Urinary bladder (tissue), 4 donors: ENCODE measurements around the gene USP33. TPM values are rescaled to one million over a fixed set of nuclear protein-coding genes. Genes with fewer than 3 reads are reported as not detected.
"Not testable (repeated sequence)": the region's sequence is repeated elsewhere in the genome, so short reads cannot be mapped to it uniquely, and the experiment has no call there.

Experiments
- DNase-seq: peaks from one replicate; pipeline ENCODE4 v3.0.0-alpha.2; 2015; ENCODE audit errors: extremely low spot score
- H3K27ac ChIP-seq: one replicate; pipeline ENCODE4 v1.5.1; 2013; ENCODE audit warnings: low read depth, mild to moderate bottlenecking, moderate library complexity
- H3K36me3 ChIP-seq: one replicate; pipeline ENCODE4 v1.6.1; 2013; ENCODE audit warnings: mild to moderate bottlenecking, moderate library complexity; ENCODE audit not compliant: insufficient read depth
- H3K4me1 ChIP-seq: one replicate; pipeline ENCODE4 v1.6.1; 2013; ENCODE audit warnings: mild to moderate bottlenecking, moderate library complexity; ENCODE audit not compliant: insufficient read depth
- H3K4me3 ChIP-seq: one replicate; pipeline ENCODE4 v1.5.1; 2013; ENCODE audit warnings: low read depth, low read length
- WGBS: extraction: QIAGEN DNeasy Blood & Tissue Kit; methylation state at CpG from one replicate; pipeline ENCODE4 v1.1.7; 2013; 5-methylcytosine and 5-hydroxymethylcytosine counted together
- polyA plus RNA-seq: library from polyadenylated mRNA; stranded (reverse); fragments of 200-250 nt; gene quantifications from one replicate; pipeline ENCODE4 v1.2.3, GENCODE V29; 2013
- total RNA-seq: library from RNA; depleted of rRNA; stranded (reverse); fragments of >200 nt; gene quantifications from one replicate; pipeline ENCODE4 v1.2.3, GENCODE V29; 2014
- donor health status: healthy with polysubstance abuse.
- donor health status: healthy.

The USP33 gene
- total and polyA plus RNA-seq, 2 donors = 26.9 to 193 TPM

DNA sequence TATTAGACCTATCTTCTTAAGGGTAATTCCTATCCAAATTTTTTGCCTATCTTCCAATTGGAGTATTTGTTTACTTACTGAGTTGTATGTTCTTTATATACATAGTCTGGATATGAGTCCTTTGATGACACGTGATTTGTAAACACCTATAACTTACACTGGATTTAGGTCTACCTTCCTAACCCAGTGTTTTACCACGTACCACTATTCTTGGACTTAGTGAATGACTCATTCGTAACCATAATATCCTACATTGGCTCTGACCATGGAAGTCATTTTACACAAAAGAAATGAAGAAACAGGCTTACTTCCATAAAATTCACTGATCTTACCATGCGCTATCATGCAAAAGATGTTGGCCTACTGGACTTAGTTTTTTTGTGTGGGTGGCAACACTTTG lies 53.3 kb downstream of the USP33 start:
- no peak for DNase-seq
- H3K4me1 ChIP-seq = no peaks in the 10 kb centered on the region
- H3K4me3 ChIP-seq = no peak overlapping the region
- peaks cover 11% of the 10 kb centered on the region for H3K36me3 ChIP-seq
- no peak overlapping the region for H3K27ac ChIP-seq
- WGBS = 93% methylated on average over 4 of the region's 4 CpGs

DNA sequence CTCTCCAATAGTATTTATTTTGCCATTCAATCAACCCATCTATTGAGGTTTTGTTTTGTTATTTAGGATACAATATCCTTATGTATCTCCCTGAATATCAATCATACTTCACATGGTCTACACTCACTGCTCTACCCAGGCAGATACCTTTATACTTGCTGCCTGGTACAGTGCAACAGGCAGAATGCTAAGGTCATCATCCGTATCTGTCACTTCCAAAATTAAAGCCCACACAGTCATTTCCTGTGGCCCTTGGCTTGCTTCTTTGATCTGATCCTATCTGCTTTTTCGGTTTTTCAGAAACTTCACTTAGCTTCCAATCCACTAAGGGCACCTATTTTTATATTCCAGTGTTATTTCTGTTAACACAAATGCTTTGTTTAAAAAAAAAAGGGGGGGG lies 54.9 kb downstream of the USP33 start:
- Histone ChIP-seq H3K4me1 (no peaks in the 10 kb centered on the region), H3K36me3 (peaks cover 8% of the 10 kb centered on the region), H3K27ac (no peak overlapping the region), H3K4me3 (no peak overlapping the region)
- no peak for DNase-seq
- WGBS = 71% methylated on average over 2 of the region's 2 CpGs

DNA sequence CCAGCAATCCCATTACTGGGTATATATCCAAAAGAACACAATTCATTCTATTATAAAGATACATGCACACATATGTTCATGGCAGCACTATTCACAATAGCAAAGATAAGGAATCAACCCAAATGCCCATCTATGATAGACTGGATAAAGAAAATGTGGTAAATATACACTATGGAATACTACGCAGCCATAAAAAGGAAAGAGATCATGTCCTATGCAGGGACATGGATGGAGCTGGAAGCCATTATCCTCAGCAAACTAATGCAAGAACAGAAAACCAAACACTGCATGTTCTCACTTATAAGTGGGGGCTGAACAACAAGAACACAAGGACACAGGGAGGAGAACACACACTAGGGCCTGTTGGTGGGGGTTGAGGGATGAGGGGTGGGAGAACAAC lies 60.0 kb downstream of the USP33 start:
- H3K4me1 ChIP-seq, H3K36me3 ChIP-seq, H3K27ac ChIP-seq, DNase-seq, H3K4me3 ChIP-seq: not testable (repeated sequence)
- WGBS = 98% methylated on average over 1 of the region's 1 CpG

DNA sequence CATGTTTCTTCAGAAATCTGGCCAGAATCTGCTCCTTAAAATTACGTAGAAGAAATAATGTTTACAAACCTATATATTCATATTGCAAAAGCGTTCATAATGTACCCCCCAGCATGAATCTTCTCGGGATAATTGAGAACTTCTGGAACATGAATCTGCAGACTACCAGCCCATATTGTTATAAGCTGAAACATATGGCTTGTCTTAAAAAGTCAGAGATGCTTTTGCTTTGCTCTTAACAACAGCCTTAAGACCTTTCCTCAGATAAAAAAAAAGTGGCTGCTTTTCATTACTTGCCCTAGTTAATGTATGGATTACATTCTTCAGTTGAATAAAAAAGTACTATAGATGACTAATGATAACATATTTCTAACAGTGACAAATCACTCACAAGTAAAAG lies 62.2 kb downstream of the USP33 start:
- WGBS = 78% methylated on average over 3 of the region's 3 CpGs
- Histone ChIP-seq H3K36me3 (no peaks in the 10 kb centered on the region), H3K27ac (no peak overlapping the region)

DNA sequence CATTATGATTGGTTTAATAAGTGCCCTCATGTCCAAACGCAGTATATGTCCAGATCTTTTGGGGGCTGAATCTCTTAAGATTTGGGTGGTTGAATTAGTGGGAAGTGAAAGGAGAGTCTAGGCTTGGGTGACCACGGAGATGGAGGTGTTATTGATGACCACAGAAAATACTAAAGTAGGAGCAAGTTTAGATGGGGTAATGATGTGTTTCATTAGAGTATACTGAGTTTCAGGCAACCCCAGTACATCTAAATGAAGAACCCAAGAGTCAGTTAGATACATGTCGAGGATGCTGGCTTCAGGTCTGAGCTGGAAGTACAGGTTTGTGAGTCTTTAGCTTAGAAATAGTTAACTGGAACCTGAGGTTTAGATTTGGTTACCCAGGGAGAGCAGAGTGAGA lies 70.7 kb downstream of the USP33 start:
- H3K27ac ChIP-seq = no peak overlapping the region
- DNase-seq = no peak
- H3K36me3 ChIP-seq = no peaks in the 10 kb centered on the region
- no peak overlapping the region for H3K4me3 ChIP-seq
- WGBS = 91% methylated on average over 3 of the region's 3 CpGs
- H3K4me1 ChIP-seq = no peaks in the 10 kb centered on the region

More for the DNA sequence above, 62.2 kb downstream of the USP33 start:
- no peak for DNase-seq
- H3K4me1 ChIP-seq = no peaks in the 10 kb centered on the region
- no peak overlapping the region for H3K4me3 ChIP-seq

DNA sequence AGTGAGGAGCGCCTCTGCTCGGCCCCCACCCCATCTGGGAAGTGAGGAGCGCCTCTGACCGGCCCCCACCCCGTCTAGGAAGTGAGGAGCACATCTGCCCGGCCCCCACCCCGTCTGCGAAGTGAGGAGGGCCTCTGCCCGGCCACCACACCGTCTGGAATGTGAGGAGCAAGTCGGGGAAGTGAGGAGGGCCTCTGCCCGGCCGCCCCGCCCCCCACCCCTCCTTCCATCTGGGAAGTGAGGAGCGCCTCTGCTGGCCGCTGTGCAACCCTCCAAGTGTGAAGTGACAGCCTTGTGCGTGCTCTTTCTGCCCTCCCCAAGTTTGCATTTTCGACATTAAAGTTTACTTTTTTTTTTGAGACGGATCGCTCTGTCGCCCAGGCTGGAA lies 72.1 kb downstream of the USP33 start:
- no peak for DNase-seq
- WGBS = 24% methylated on average over 21 of the region's 21 CpGs
- H3K36me3 ChIP-seq = no peaks in the 10 kb centered on the region
- H3K4me1 ChIP-seq = no peaks in the 10 kb centered on the region
- no peak overlapping the region for H3K4me3 ChIP-seq
- no peak overlapping the region for H3K27ac ChIP-seq

DNA sequence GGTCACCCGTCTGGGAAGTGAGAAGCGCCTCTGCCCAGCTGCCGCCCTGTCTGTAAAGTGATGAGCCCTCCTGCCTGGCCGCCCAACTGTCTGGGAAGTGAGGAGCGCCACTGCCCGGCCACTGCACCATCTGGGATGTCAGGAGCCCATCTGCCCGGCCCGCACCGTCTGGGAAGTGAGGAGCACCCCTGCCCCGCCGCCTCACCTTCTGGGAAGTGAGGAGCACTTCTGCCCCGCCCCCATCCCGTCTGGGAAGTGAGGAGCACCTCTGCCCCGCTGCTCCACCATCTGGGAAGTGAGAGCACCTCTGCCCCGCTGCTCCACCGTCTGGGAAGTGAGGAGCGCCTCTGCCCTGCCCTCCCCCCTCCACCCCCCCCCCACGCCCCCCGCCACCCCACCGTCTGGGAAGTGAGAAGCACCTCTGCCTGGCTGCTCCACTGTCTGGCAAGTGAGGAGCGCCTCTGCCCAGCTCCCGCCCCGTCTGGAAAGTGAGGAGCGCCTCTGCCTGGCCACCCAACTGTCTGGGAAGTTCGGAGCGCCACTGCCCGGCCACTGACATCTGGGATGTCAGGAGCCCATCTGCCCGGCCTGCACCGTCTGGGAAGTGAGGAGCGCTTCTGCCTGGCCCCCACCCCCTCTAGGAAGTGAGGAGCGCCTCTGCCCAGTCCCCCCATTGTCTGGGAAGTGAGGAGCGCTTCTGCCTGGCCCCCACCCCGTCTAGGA lies 72.7 kb downstream of the USP33 start:
- Histone ChIP-seq H3K4me1 (no peaks in the 10 kb centered on the region), H3K27ac (no peak overlapping the region), H3K36me3 (no peaks in the 10 kb centered on the region), H3K4me3 (no peak overlapping the region)
- WGBS = 84% methylated on average over 33 of the region's 33 CpGs
- no peak for DNase-seq

DNA sequence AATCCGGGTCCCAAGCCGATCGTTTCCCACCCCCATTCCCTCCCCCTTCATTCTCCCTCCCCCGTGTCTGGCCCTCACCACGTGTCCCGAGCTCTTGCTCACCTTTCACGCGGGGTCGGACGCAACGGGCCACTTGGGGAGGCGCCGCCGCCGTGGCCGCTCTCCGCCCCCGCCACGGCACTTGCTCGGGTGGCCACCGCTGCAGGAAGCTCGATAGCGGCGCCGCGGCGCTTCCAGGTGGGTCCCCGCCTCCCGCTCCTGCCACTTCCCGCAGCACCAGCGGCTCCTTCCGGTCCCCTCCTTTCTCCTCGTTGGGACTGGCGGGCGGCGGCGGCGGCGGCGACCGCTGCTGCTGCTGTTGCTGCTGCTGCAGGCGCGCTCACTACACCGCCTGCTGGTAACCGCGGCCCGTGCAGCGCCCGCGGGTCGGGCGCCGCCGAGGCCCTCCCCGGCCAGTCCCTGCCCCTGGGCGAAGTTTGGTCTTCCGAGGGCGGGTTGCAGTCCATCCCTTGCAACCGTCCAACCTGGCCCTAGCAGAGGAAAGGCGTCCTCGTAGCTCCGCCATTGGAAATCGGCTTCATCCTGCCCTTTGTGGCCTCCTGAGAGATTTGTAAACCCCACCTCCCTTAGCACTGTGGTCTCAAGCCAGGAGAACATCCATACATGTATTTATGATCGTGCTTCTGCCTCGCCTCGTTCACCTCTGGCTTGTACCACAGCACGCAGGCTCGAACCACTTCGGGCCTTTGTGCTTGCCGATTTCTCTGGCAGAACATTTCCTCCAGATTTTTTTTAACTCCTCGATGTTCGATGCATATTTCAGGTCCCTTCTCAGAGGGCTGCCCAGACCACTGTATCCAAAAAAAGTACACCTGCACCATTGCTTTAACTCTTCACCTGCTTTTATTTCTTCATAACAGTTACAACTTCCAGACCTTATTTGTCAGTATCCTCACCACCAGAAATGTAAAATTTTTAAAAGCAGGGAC lies 76.2 kb downstream of the USP33 start:
- Histone ChIP-seq H3K36me3 (no peaks in the 10 kb centered on the region), H3K27ac (peak overlapping the region; percentile 93), H3K4me3 (peak overlapping the region; percentile 71), H3K4me1 (no peaks in the 10 kb centered on the region)
- DNase-seq = peak; percentile 57
- WGBS = under 1% methylated on average over 72 of the region's 72 CpGs

DNA sequence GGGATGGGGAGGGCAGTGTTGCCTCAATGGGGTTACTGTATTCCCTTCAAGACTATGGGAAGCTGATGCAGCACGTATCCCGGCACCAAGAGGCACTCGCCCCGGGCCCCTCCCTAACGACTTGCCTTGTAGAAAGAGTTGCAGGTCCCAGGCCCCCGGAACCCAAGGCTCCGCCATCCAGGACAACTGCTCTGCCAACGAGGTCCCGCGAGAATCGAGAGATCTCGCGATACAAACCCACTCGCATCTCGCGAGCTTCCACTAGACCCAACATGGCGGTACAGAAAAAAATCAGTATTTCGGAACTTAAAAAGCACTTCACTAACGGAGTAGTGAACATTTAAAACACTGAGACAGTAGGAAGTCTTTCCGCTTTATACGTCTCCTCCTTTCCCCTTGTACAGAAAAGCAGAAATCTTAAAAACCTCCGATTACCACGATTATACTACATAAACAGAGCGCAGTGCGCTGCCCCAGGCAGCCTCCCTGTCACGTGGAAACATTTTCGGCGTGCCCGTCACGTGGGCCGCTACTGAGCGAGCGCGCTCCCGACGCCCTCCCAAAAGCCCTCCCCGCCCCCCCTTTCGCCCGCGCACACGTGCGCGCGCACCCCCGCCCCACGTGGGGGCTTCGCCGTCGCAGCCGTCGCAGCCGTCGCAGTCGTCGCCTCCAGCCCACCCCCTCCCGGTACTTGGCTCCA lies 77.0 kb downstream of the USP33 start, which contains the start of gene ZZZ3:
TSS of gene ZZZ3 (minus strand) at position 199 of the 700 bp plus-strand sequence. CDS start 49,304 bp downstream, outside the sequence.
- Histone ChIP-seq H3K36me3 (no peaks in the 10 kb centered on the region), H3K4me3 (peak within 1 kb of the TSS; percentile 71), H3K4me1 (no peaks in the 10 kb centered on the region), H3K27ac (peak within 1 kb of the TSS; percentile 93)
- peak; percentile 90 for DNase-seq
- under 1% methylated on average over 56 of the region's 56 CpGs for WGBS

DNA sequence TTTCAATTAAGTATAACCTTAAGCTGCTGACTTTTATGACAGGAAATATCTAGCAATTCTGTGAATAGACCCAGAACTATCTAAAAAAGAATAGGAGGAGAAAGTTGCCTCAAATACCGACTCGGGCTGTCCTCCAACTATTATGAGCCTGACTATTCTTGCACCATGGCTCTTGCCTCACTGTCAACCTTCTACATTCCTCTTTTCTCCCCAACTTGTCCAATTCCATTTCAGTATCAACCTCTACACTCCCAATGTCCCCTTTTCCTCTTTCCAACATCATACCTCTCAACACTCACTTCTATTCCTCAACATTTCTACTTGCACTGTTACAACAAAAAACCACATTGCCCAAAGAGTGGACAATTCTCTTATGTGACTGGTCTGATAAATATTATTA lies 79.5 kb downstream of the USP33 start:
- Histone ChIP-seq H3K27ac (no peak overlapping the region), H3K36me3 (no peaks in the 10 kb centered on the region), H3K4me1 (no peaks in the 10 kb centered on the region), H3K4me3 (no peak overlapping the region)
- no peak for DNase-seq
- WGBS = 61% methylated on average over 2 of the region's 2 CpGs

DNA sequence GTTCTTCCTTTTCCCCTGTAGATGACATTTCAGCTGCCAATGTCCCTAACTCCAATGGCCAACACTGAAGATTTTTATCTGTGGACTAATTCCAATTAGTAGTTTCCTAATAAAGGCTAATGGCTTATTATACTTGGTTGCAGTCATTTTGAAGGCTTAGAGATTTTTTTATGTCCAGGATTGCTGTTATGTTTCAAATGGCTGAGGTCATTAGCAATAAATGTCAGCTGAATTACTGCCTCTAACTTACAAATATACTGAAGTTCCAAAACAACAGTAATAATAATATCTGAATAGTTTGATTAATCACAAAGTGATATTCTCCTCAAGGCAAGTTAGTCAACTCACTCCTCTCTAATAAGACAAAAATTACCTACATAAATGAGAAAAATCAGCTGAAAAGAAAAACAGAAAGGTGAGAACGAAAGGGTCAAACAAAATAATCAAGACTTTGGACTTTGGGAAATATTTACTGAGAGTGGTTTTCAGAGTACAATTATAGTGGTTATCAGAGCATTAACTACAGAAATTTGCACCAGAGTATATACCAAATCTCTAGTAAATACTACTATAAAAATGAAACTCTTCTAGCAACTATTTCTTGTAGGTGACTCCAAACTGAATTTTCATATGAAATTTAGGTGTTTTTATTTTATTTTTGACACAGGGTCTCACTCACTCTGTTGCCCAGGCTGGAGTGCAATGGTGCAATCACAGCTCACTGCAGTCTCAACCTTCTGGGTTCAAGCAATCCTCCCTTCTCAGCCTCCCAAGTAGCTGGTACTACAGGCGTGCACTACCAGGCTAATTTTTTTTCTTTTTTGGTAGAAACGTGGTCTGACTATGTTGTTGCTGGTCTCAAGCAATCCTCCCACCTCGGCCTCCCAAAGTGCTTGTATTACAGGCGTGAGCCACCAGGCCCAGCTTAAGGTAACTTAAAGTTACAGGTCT lies 80.7 kb downstream of the USP33 start:
- WGBS = 93% methylated on average over 5 of the region's 5 CpGs
- no peak overlapping the region for H3K4me3 ChIP-seq
- H3K27ac ChIP-seq = no peak overlapping the region
- no peaks in the 10 kb centered on the region for H3K4me1 ChIP-seq
- no peaks in the 10 kb centered on the region for H3K36me3 ChIP-seq
- DNase-seq = no peak

DNA sequence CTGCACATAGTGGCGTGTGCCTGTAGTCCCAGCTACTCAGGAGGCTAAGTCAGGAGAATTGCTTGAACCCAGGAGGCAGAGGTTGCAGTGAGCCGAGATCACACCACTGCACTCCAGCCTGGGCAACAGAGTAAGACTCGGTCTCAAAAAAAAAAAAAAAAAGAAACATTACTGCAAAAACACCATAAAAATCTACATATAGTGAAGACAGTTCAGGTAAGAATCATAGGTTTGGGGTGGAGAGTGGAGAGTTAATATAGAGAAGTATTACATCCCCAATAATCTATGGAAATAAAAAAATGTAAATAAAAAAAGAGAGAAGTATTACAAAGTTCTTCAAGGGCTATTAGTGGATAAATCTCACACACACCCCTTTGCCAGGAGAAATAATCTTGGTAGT lies 84.8 kb downstream of the USP33 start:
- H3K4me1 ChIP-seq, DNase-seq, H3K36me3 ChIP-seq, H3K27ac ChIP-seq, H3K4me3 ChIP-seq: not testable (repeated sequence)
- WGBS = 86% methylated on average over 3 of the region's 3 CpGs
